Fibroblast of mammary gland (primary cell): ENCODE data around the gene MOK.
"Not testable (repeated sequence)": the region's sequence is repeated elsewhere in the genome, so short reads cannot be mapped to it uniquely, and the experiment has no call there.

ENCODE experiments used
- DNase-seq: peaks from one replicate; pipeline ENCODE4 v3.0.0-alpha.2; 2010; ENCODE audit warnings: low read depth
- H3K4me3 ChIP-seq: 2 replicates; pipeline ENCODE4 v1.5.1; 2011; ENCODE audit warnings: low read depth, mild to moderate bottlenecking, low read length, moderate library complexity; ENCODE audit not compliant: control insufficient read depth
- TF ChIP-seq, protein P1 (sequence below): conservative IDR thresholded peaks from 2 replicates; pipeline ENCODE4 v1.5.1; 2011; ENCODE audit warnings: low read depth, low read length, inconsistent platforms; ENCODE audit not compliant: control insufficient read depth, insufficient read depth

The MOK gene

GRCh38 chr14:102317564-102318248, 12.7 kb upstream of the MOK start:
- peak; percentile 18 for DNase-seq
- peak overlapping the region; percentile 67 for H3K4me3 ChIP-seq
- TF ChIP-seq, protein P1, sequence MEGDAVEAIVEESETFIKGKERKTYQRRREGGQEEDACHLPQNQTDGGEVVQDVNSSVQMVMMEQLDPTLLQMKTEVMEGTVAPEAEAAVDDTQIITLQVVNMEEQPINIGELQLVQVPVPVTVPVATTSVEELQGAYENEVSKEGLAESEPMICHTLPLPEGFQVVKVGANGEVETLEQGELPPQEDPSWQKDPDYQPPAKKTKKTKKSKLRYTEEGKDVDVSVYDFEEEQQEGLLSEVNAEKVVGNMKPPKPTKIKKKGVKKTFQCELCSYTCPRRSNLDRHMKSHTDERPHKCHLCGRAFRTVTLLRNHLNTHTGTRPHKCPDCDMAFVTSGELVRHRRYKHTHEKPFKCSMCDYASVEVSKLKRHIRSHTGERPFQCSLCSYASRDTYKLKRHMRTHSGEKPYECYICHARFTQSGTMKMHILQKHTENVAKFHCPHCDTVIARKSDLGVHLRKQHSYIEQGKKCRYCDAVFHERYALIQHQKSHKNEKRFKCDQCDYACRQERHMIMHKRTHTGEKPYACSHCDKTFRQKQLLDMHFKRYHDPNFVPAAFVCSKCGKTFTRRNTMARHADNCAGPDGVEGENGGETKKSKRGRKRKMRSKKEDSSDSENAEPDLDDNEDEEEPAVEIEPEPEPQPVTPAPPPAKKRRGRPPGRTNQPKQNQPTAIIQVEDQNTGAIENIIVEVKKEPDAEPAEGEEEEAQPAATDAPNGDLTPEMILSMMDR = no peak

GRCh38 chr14:102316743-102317563, 12.0 kb upstream of the MOK start:
- DNase-seq = peak; percentile 91
- TF ChIP-seq, protein P1 = peak; percentile 56
- peak overlapping the region; percentile 67 for H3K4me3 ChIP-seq

DNA sequence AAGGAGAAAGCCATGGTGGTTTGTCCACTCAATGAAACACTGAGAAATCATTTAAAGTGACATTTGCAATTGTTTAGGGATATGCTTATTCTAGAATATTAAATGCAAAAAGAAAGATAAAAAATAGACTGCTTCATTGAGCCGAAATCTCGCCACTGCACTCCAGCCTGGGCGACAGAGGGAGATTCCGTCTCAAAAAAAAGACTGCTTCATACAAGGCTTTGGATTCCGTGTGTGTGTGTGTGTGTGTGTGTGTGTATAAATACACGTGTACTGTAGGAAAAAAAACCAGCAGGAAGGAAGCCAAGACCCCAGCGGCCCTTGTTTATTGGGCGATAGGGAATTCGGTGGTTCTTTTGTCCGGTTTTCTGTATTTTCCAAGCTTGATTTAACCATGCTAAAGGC, 11.4 kb upstream of the MOK start:
- H3K4me3 ChIP-seq = peak overlapping the region; percentile 59
- peak; percentile 74 for DNase-seq
- TF ChIP-seq, protein P1 = no peak

GRCh38 chr14:102315121-102315520, 10.2 kb upstream of the MOK start:
- H3K4me3 ChIP-seq = no peak overlapping the region
- peak; percentile 34 for DNase-seq
- TF ChIP-seq, protein P1 = no peak

- DNase-seq = peak; percentile 84
- H3K4me3 ChIP-seq = peak overlapping the region; percentile 60
- TF ChIP-seq, protein P1 = peak; percentile 62
Observed at GRCh38 chr14:102314242-102315011, 9.5 kb upstream of the MOK start.

DNA sequence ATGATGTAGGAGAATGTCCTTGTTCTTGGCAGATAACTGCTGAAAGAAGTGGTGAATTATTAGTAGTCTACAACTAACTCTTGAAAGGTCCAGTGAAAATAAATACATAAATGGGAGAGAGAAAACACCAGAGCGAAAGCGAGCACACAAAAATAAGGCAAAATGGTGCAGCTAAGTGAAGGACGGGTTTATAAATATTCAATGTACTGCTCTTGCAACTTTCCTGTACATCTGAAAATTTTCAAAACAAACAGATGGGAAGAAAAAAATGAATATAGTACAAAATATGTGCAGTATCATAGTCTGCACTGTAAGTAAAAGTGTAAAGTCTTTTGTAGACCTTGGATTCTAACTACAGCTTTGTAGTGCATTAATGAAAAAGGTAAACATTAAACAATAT, 1.3 kb downstream of the MOK start:
- TF ChIP-seq, protein P1 = no peak
- H3K4me3 ChIP-seq = peak overlapping the region; percentile 92
- no peak for DNase-seq

- not testable (repeated sequence) for DNase-seq, H3K4me3 ChIP-seq
Observed at GRCh38 chr14:102298303-102299070, 6.5 kb downstream of the MOK start.
